Measurements from ENCODE around the gene RASGRF2.
A peak's percentile ranks its signal among the peaks of the same experiment; 100 is the strongest.

RASGRF2 gene

DNA sequence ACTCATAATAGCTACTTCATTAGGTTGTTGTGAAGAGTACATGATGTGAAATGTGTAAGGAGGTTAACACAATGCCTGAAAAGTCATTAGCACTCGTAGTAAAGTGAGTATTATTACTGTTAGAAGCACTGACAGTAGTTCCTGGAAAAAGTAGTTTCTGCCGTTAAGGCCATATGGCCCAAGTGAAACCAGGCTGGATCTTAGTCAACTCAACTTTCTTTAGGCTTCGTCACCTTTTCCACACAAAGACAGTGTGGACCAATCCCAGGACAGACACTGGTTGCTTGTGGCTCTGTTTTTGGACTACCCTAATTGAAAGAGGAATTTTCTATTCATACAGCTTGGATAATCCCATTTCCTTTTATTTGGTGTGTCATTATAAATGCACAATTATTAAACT, 243.6 kb downstream of the RASGRF2 start:
- TF ChIP-seq POLR2AphosphoS5 (IDR thresholded peaks at IDR 0.05; ENCODE audit: low read depth, low read length), result no peak
- DNase-seq (ENCODE audit: insufficient read length) (no peak), FAIRE-seq (no peak)

DNA sequence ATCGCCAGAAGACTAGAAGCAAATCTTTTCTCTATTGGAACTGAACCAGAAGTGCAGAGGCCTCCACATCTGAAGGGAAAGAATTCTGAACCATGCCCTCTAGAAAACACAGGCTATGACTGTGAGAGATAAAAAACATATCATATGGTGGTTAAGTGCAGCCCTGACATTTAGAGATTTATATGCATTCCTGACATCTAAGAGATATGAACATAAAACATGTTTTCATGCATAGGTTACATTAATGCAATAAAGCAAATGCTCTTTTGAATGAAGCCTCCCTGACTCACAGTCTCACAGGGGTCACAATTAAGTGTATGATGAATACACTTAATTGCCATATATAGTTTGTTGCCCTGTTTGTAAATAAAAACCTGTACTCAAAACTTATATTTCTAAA, 244.0 kb downstream of the RASGRF2 start:
- DNase-seq (ENCODE audit: insufficient read length), result no peak
- TF ChIP-seq TAF1 (IDR thresholded peaks at IDR 0.05; ENCODE audit: borderline replicate concordance, low read depth, low read length), result no peak
- TF ChIP-seq POLR2AphosphoS5 (IDR thresholded peaks at IDR 0.05; ENCODE audit: low read depth, low read length), result no peak
- TF ChIP-seq POLR2A (IDR thresholded peaks at IDR 0.05; ENCODE audit: low read depth, low read length), result no peak
- no peak for FAIRE-seq

DNA sequence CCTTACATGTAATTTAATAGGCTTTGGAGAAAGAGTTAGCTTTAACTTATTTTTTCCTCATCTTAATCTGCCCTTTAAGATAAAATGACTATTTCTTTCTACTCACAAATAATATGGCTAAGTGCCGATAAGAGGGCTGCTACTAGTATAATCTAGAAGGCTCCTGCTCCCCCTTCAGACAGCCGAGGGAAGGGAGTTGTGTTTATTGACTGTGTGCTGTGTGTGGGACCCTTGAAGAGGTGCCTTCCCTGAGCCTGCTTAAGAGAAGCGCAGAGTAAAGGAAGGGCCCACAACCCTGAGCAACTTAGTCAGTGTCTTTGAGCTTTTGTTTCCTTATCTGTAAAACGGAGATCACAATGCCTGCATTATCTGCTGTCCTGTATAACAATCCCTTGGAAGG, 244.9 kb downstream of the RASGRF2 start:
- DNase-seq (ENCODE audit: insufficient read length), result no peak
- FAIRE-seq, result no peak
- TF ChIP-seq TAF1 (IDR thresholded peaks at IDR 0.05; ENCODE audit: borderline replicate concordance, low read depth, low read length), result no peak
- no peak for TF ChIP-seq POLR2AphosphoS5 (IDR thresholded peaks at IDR 0.05; ENCODE audit: low read depth, low read length)
- TF ChIP-seq POLR2A (IDR thresholded peaks at IDR 0.05; ENCODE audit: low read depth, low read length), result no peak

DNA sequence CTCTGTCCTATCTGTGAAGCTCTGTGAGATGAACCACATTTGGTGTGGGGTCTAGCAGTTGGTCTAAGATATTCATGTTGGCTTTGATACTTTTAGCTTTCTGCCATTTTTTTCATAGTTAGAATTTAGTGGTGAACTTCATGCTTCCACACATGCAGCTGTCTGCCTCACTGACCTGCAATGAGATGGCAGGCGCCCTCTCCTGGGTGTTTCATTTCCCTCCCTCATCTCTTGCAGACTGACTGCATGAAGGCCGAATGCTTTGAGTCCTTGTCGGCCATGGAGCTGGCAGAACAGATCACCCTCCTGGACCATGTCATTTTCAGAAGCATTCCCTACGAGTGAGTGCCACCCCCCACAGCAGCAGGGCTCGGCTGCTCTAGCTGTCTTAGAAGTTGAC, 246.8 kb downstream of the RASGRF2 start:
- no peak for DNase-seq (ENCODE audit: insufficient read length)
- TF ChIP-seq POLR2AphosphoS5 (IDR thresholded peaks at IDR 0.05; ENCODE audit: low read depth, low read length) (no peak), POLR2A (IDR thresholded peaks at IDR 0.05; ENCODE audit: low read depth, low read length) (no peak), TAF1 (IDR thresholded peaks at IDR 0.05; ENCODE audit: borderline replicate concordance, low read depth, low read length) (no peak)
- FAIRE-seq, result no peak

DNA sequence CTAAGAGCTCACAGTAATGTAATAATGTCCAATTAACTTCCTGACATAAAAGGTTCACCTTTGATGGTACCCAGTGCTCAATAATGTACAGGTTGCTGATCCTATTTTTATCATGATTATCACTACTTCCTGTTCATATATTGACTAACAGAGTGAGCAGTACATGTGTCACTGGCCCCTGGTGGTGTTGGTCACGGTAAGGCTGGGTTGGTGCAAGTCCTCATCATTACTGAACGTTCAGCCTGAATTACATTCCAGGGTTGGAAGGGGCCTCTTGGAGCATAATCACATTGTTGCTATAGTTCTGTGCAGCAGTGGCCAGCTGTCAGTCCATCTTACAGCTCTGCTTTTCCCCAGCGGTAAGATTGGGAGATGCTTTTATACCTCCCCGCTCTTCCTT, 248.7 kb downstream of the RASGRF2 start:
- no peak for FAIRE-seq
- TF ChIP-seq POLR2A (IDR thresholded peaks at IDR 0.05; ENCODE audit: low read depth, low read length), result no peak
- TF ChIP-seq TAF1 (IDR thresholded peaks at IDR 0.05; ENCODE audit: borderline replicate concordance, low read depth, low read length), result no peak
- TF ChIP-seq POLR2AphosphoS5 (IDR thresholded peaks at IDR 0.05; ENCODE audit: low read depth, low read length), result no peak
- DNase-seq (ENCODE audit: insufficient read length), result no peak

DNA sequence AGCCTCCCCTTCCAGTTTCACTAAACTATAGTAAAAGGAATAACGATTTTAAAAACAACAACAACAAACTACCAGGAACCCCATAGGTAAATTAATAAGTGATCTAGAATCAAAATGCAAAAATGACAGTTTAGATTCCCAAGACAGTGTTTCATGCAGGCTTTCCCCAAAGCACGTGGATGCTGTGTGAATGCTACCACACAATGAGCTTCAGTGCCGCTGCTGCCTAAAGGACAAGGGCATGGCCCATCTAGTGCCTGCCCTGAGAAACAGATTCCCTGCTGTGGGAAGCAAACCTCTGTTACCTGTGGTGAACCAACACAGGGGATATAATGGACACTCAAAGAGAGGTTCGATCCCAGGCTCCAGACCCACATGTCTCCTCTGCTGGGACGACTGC, 249.2 kb downstream of the RASGRF2 start:
- no peak for TF ChIP-seq TAF1 (IDR thresholded peaks at IDR 0.05; ENCODE audit: borderline replicate concordance, low read depth, low read length)
- TF ChIP-seq POLR2AphosphoS5 (IDR thresholded peaks at IDR 0.05; ENCODE audit: low read depth, low read length), result no peak
- FAIRE-seq, result no peak
- no peak for DNase-seq (ENCODE audit: insufficient read length)

DNA sequence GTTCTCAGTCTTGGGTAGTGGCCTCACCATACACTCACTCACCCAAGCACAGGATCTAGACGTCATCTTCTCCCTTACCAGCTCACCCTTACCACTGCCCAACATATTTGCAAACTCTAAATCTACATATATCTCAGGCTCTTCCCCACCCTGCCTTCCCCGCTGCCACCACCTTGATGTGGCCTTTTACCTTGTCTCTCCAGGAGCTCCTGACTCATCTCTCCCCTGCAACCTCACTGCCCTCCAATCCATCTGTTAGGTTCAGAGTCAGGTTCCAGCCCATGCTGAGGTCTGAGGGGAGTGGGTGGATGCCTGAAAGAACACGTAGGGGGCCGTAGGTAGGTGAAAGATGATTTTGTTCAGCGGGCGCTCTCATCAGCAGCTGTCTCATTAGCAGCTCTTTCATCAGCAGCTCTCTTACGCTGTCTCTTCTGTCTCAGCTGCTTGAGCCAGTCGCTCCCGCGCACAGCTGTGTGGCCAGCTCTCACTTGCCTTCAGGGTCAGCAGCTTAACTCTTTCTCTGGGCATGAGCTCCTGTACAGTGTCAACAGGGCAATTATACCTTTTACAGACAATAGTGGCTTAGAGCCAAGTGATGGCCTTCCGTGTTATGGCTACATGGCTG, 249.8 kb downstream of the RASGRF2 start:
- TF ChIP-seq POLR2AphosphoS5 (IDR thresholded peaks at IDR 0.05; ENCODE audit: low read depth, low read length) (no peak), TAF1 (IDR thresholded peaks at IDR 0.05; ENCODE audit: borderline replicate concordance, low read depth, low read length) (no peak), POLR2A (IDR thresholded peaks at IDR 0.05; ENCODE audit: low read depth, low read length) (no peak)
- FAIRE-seq, result no peak
- DNase-seq (ENCODE audit: insufficient read length), result no peak

DNA sequence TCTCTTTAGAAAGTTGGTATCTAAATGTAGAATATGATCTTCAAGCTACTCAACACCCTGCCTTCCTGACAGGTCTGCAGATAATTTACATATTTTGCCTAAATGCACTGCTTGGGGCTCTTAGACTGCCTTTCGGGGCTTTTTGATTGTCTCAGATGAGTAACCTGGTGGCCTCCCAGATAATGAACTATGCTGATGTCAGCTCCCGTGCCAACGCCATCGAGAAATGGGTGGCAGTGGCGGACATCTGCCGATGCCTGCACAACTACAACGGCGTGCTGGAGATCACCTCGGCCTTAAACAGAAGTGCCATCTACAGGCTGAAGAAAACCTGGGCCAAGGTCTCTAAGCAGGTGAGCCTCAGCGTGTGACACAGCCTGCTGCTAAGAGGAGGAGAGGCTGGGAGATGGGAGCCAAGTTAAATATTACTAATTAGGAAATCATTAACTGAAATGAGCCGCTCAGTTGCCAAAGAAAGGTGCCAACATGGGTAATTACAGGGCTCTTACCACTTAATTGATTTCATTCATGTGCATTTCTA, 252.1 kb downstream of the RASGRF2 start:
- FAIRE-seq (peak; percentile 83), DNase-seq (ENCODE audit: insufficient read length) (no peak)
- TF ChIP-seq TAF1 (IDR thresholded peaks at IDR 0.05; ENCODE audit: borderline replicate concordance, low read depth, low read length) (0 out of 2 replicates have a peak, but pooled peaks have one; percentile 19), POLR2AphosphoS5 (IDR thresholded peaks at IDR 0.05; ENCODE audit: low read depth, low read length) (0 out of 2 replicates have a peak, but pooled peaks have one; percentile 25), POLR2A (IDR thresholded peaks at IDR 0.05; ENCODE audit: low read depth, low read length) (0 out of 2 replicates have a peak, but pooled peaks have one; percentile 26)

DNA sequence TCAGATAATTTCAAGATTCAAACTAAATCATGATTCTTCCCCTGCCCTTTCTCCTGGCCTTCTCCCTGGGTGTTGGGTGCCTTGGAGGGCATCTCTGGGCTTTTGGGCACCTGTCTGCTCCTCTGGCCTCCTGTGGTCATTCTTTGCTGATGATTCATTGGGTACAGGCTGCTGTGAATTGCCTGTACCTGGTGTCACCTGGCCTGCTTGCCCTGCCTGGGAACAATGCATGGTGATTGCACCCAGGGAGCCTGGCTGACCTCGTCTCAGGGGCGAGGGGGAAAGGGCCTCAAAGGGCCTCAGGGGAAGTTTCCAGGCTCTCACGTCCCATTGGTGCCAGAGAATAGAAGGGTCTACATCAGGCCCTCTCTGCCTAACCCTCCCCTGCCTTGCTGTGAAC, 252.9 kb downstream of the RASGRF2 start:
- TF ChIP-seq TAF1 (IDR thresholded peaks at IDR 0.05; ENCODE audit: borderline replicate concordance, low read depth, low read length) (no peak), POLR2A (IDR thresholded peaks at IDR 0.05; ENCODE audit: low read depth, low read length) (no peak), POLR2AphosphoS5 (IDR thresholded peaks at IDR 0.05; ENCODE audit: low read depth, low read length) (no peak)
- FAIRE-seq, result no peak
- DNase-seq (ENCODE audit: insufficient read length), result no peak

DNA sequence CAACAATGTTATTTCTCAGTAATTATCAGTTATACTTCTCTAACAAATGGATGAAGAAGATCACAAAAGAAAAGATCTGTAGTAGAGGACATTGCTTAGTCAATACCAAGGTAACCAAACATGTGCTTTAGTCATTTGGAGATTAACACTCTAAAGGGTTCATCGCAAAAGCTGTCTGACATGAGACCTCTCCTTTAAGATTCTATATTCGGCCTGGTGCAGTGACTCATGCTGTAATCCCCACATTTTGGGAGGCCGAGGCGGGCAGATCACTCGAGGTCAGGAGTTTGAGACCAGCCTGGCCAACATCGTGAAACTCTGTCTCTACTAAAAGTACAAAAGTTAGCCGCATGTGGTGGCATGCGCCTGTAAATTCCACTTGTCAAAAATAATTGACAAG, 254.7 kb downstream of the RASGRF2 start:
- peak; percentile 14 for FAIRE-seq
- DNase-seq (ENCODE audit: insufficient read length), result no peak
- no peak for TF ChIP-seq TAF1 (IDR thresholded peaks at IDR 0.05; ENCODE audit: borderline replicate concordance, low read depth, low read length)
- no peak for TF ChIP-seq POLR2AphosphoS5 (IDR thresholded peaks at IDR 0.05; ENCODE audit: low read depth, low read length)
- TF ChIP-seq POLR2A (IDR thresholded peaks at IDR 0.05; ENCODE audit: low read depth, low read length), result no peak

DNA sequence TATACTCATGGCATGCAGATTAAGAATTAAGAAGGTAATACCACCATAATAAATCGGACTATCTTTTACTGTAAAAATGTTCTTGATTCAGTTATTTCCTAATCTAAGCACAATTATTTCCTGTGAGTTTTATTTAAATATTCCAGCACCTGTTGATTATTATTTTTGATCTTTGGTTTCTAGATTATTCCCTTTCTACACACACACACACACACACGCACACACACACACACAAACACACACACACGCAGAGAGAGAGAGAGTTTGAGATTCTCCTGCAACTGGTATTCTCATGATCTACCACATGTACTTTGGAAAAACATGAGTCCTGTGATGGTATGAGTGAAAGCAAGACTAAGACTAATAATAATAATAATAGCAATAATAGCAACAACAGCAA, 256.0 kb downstream of the RASGRF2 start:
- FAIRE-seq (no peak), DNase-seq (ENCODE audit: insufficient read length) (no peak)
- TF ChIP-seq POLR2AphosphoS5 (IDR thresholded peaks at IDR 0.05; ENCODE audit: low read depth, low read length), result no peak
- TF ChIP-seq POLR2A (IDR thresholded peaks at IDR 0.05; ENCODE audit: low read depth, low read length), result no peak
- TF ChIP-seq TAF1 (IDR thresholded peaks at IDR 0.05; ENCODE audit: borderline replicate concordance, low read depth, low read length), result no peak

DNA sequence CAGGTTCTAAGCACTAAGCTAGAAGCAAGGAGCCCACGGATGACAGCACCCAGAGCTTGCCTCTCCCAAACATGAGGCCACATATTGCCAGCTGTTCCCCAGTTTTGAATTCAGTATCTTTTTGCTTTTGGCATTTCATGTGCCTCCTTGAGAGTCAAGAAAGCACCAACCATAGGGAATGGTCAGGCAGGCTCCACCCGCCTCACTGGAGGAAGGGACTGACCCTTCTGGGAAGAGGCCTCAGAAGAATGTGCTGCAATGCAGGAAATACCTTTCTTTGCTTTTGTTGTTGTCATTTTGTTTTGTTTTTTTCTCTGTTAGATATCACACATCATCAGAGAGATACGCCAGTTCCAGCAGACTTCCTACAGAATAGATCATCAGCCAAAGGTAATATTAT, 259.2 kb downstream of the RASGRF2 start:
- FAIRE-seq (no peak), DNase-seq (ENCODE audit: insufficient read length) (no peak)
- no peak for TF ChIP-seq TAF1 (IDR thresholded peaks at IDR 0.05; ENCODE audit: borderline replicate concordance, low read depth, low read length)
- no peak for TF ChIP-seq POLR2A (IDR thresholded peaks at IDR 0.05; ENCODE audit: low read depth, low read length)
- TF ChIP-seq POLR2AphosphoS5 (IDR thresholded peaks at IDR 0.05; ENCODE audit: low read depth, low read length), result no peak
